ENCODE data around the gene KLHL7. TPM values are rescaled to one million over a fixed set of nuclear protein-coding genes. Genes with fewer than 3 reads are reported as not detected.

The KLHL7 gene
- total and polyA plus RNA-seq, 9 of the 15 experiments (the other 6 are each of a cell fraction or from before 2014, with no cell fraction given) = 4.2 to 63.1 (median 32.3) TPM

DNA sequence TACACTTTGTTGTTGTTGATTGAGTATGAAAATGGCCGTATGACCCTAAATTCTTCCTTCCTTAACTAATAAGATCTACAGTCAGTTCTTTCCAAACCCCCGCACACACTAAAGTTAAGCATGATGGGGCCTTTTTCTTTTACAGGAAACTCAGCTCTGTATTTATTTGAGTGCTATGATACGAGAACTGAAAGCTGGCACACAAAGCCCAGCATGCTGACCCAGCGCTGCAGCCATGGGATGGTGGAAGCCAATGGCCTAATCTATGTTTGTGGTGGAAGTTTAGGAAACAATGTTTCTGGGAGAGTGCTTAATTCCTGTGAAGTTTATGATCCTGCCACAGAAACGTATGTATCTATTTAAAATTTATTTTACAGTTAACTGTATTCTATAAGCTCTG lies 62.1 kb downstream of the KLHL7 start:
- H3K9me3 ChIP-seq (replicated peaks; ENCODE audit: control insufficient read depth, insufficient read depth, low read depth, low read length) = no peaks in the 10 kb centered on the region
- CTCF ChIA-PET (ENCODE audit: low intra/inter-chr PET ratio) = no interaction called here
- no peak overlapping the region for H2AFZ ChIP-seq (ENCODE audit: low read depth, low read length)
- ATAC-seq = no peak
- H4K20me1 ChIP-seq (replicated peaks; ENCODE audit: control insufficient read depth, insufficient read depth, low read length) = no peaks in the 10 kb centered on the region
- TF ChIP-seq HNRNPL (IDR thresholded peaks at IDR 0.05; ENCODE audit: low read depth, low read length) = no peak
- no peak for TF ChIP-seq ZNF174 (CRISPR knock-in tag; IDR thresholded peaks at IDR 0.05)
- TF ChIP-seq IRF2 (CRISPR knock-in tag; IDR thresholded peaks at IDR 0.05) = no peak
- intact Hi-C loops (cut with micrococcal nuclease) (no loop called here), in situ Hi-C loops (cut with MboI) (no loop called here)
- no peaks in the 10 kb centered on the region for H3K9me1 ChIP-seq (ENCODE audit: control insufficient read depth, insufficient read depth, low read length)
- no peak for FAIRE-seq
- DNase-seq (ENCODE audit: extremely low read depth in 1 of 4, low spot score in 3 of 4) = no peak
- POLR2A ChIA-PET = no interaction called here
- no peaks in the 10 kb centered on the region for H3K36me3 ChIP-seq (ENCODE audit: control insufficient read depth, insufficient read depth, low read length)
- no peaks in the 10 kb centered on the region; a peak in 1 of 5 replicates for H3K4me1 ChIP-seq (replicated peaks in 1 of 2; ENCODE audit: control insufficient read depth in 2 of 2, insufficient read depth in 2 of 2, low read length in 2 of 2)
- H3K27ac ChIP-seq (ENCODE audit: extremely low read depth, low read depth, low read length) = no peak overlapping the region
- 71% methylated on average over 5 of the region's 5 CpGs for WGBS (ENCODE audit: insufficient coverage, low coverage, missing lambda C conversion rate)
- no peak overlapping the region for H3K4me2 ChIP-seq (ENCODE audit: insufficient read depth, low read length)
- H3K9ac ChIP-seq (ENCODE audit: insufficient read depth in 1 of 2, low read depth in 2 of 2, low read length in 2 of 2) = no peak overlapping the region
- no peak overlapping the region for H3K4me3 ChIP-seq
- H3K79me2 ChIP-seq (ENCODE audit: control insufficient read depth, insufficient read depth, low read length) = no peaks in the 10 kb centered on the region
- no TSS peak for BruUV-seq (replicated peaks)
- H3K27me3 ChIP-seq (ENCODE audit: control insufficient read depth in 2 of 2, insufficient read depth in 2 of 2, low read length in 2 of 2) = no peaks in the 10 kb centered on the region

DNA sequence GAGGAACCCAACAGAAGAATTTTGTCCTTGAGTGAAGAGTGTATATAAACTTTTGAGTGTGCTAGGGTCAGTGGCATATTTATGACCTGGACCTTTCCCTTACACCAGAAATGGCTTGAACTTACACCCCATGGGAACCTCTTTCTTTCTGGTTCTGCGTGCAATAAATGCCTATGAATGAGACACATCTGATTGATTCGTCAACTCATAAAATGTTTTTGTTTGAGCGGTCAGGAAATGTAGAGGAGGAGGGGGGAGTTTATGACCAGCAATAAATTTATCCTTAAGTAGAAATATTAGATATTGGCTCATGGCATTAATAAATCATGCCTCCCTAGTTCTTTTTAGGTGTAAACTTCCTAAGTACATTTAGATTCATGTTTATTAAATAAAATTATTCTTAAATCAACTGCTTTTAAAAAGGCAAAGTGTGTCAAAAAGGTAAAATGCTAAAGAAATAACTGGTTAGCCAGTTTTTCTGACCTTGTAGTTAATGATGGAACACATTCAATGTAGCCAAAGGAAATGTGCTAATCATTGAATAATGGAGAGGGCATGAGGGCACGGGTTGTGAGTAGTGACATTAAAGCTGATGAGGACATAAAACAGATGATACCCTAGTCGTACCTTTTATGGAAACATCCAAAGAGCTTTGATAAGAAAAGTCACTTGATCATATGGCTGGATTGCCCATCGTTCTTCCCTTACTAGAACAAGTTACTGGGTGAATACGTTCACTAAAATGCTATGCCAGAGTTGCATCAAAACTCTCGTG lies 62.7 kb downstream of the KLHL7 start:
- Histone ChIP-seq H3K79me2 (ENCODE audit: control insufficient read depth, insufficient read depth, low read length) (no peaks in the 10 kb centered on the region), H3K36me3 (ENCODE audit: control insufficient read depth, insufficient read depth, low read length) (no peaks in the 10 kb centered on the region), H3K4me2 (ENCODE audit: insufficient read depth, low read length) (no peak overlapping the region), H3K9me3 (replicated peaks; ENCODE audit: control insufficient read depth, insufficient read depth, low read depth, low read length) (no peaks in the 10 kb centered on the region), H3K9me1 (ENCODE audit: control insufficient read depth, insufficient read depth, low read length) (no peaks in the 10 kb centered on the region), H2AFZ (ENCODE audit: low read depth, low read length) (no peak overlapping the region), H4K20me1 (replicated peaks; ENCODE audit: control insufficient read depth, insufficient read depth, low read length) (no peaks in the 10 kb centered on the region), H3K4me3 (no peak overlapping the region), H3K27ac (ENCODE audit: extremely low read depth, low read depth, low read length) (no peak overlapping the region), H3K4me1 (replicated peaks in 1 of 2; ENCODE audit: control insufficient read depth in 2 of 2, insufficient read depth in 2 of 2, low read length in 2 of 2) (no peaks in the 10 kb centered on the region; a peak in 1 of 5 replicates), H3K27me3 (ENCODE audit: control insufficient read depth in 2 of 2, insufficient read depth in 2 of 2, low read length in 2 of 2) (no peaks in the 10 kb centered on the region), H3K9ac (ENCODE audit: insufficient read depth in 1 of 2, low read depth in 2 of 2, low read length in 2 of 2) (no peak overlapping the region)
- CTCF ChIA-PET (ENCODE audit: low intra/inter-chr PET ratio) = no interaction called here
- WGBS (ENCODE audit: insufficient coverage, low coverage, missing lambda C conversion rate) = 50% methylated on average over 7 of the region's 8 CpGs
- no peak for ATAC-seq
- no peak for DNase-seq (ENCODE audit: extremely low read depth in 1 of 4, low spot score in 3 of 4)
- POLR2A ChIA-PET = interaction anchor here (1.9 kb wide), 1 partner anchor 12 kb away, joined by 7 read pairs; no protein-coding TSS in a partner anchor
- in situ Hi-C loops (cut with MboI) (no loop called here), intact Hi-C loops (cut with micrococcal nuclease) (no loop called here)
- FAIRE-seq = no peak
- BruUV-seq (replicated peaks) = no TSS peak
- TF ChIP-seq GATA2 (CRISPR knock-in tag; IDR thresholded peaks at IDR 0.05) (no peak), NR2C2 (CRISPR knock-in tag; IDR thresholded peaks at IDR 0.05) (no peak), NR2C2 (tag; IDR thresholded peaks at IDR 0.05) (no peak), GTF2A2 (tag; IDR thresholded peaks at IDR 0.05) (no peak), JUN (IDR thresholded peaks at IDR 0.05; ENCODE audit: borderline replicate concordance, low read depth, low read length) (no peak), JUN (CRISPR knock-in tag; IDR thresholded peaks at IDR 0.05; ENCODE audit: borderline replicate concordance) (no peak), CCAR2 (IDR thresholded peaks at IDR 0.05; ENCODE audit: low read depth, low read length) (no peak), SRSF7 (optimal IDR thresholded peaks at IDR 0.05; ENCODE audit: low read depth, low read length) (no peak), HINFP (tag; conservative IDR thresholded peaks at IDR 0.05; ENCODE audit: low read depth) (no peak)
- TF ChIP-seq, protein P1, sequence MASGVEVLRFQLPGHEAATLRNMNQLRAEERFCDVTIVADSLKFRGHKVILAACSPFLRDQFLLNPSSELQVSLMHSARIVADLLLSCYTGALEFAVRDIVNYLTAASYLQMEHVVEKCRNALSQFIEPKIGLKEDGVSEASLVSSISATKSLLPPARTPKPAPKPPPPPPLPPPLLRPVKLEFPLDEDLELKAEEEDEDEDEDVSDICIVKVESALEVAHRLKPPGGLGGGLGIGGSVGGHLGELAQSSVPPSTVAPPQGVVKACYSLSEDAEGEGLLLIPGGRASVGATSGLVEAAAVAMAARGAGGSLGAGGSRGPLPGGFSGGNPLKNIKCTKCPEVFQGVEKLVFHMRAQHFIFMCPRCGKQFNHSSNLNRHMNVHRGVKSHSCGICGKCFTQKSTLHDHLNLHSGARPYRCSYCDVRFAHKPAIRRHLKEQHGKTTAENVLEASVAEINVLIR (CRISPR knock-in tag; IDR thresholded peaks at IDR 0.05) = no peak

All from K562 (cell line).